GM21515 (cell line): ENCODE data around the gene MPHOSPH10.
"Not testable (repeated sequence)": the region's sequence is repeated elsewhere in the genome, so short reads cannot be mapped to it uniquely, and the experiment has no call there.

ENCODE experiments used
- ATAC-seq: cut with Tn5 transposase; IDR thresholded peaks from one replicate; pipeline ENCODE4 v1.9.1; 2021; ENCODE audit not compliant: unreplicated experiment

MPHOSPH10 gene

GRCh38 chr2:71122387-71123298 lies 7.8 kb upstream of the MPHOSPH10 start:
- no peak for ATAC-seq

GRCh38 chr2:71125506-71126294 lies 4.7 kb upstream of the MPHOSPH10 start:
- ATAC-seq = no peak

GRCh38 chr2:71126957-71127356 lies 3.5 kb upstream of the MPHOSPH10 start:
- no peak for ATAC-seq

GRCh38 chr2:71129114-71129901 lies 1.1 kb upstream of the MPHOSPH10 start:
- no peak for ATAC-seq

- ATAC-seq = peak; percentile 40
Observed at GRCh38 chr2:71129902-71130151, 607 bp upstream of the MPHOSPH10 start.

- peak; percentile 27 for ATAC-seq
Observed at GRCh38 chr2:71130905-71131244, 441 bp downstream of the MPHOSPH10 start.

- not testable (repeated sequence) for ATAC-seq
Observed at GRCh38 chr2:71131387-71132166, 1.1 kb downstream of the MPHOSPH10 start.

GRCh38 chr2:71133603-71134002 lies 3.2 kb downstream of the MPHOSPH10 start:
- ATAC-seq = no peak

GRCh38 chr2:71136174-71136573 lies 5.7 kb downstream of the MPHOSPH10 start:
- ATAC-seq = no peak

GRCh38 chr2:71143782-71144181 lies 13.3 kb downstream of the MPHOSPH10 start:
- ATAC-seq = no peak

GRCh38 chr2:71148506-71149063 lies 18.2 kb downstream of the MPHOSPH10 start:
- no peak for ATAC-seq

- no peak for ATAC-seq
Observed at GRCh38 chr2:71150082-71150816, 19.8 kb downstream of the MPHOSPH10 start.

- no peak for ATAC-seq
Observed at GRCh38 chr2:71151620-71152019, 21.2 kb downstream of the MPHOSPH10 start.

GRCh38 chr2:71153585-71154224 lies 23.3 kb downstream of the MPHOSPH10 start:
- ATAC-seq = no peak

GRCh38 chr2:71154279-71154678 lies 23.8 kb downstream of the MPHOSPH10 start:
- no peak for ATAC-seq

GRCh38 chr2:71154798-71155197 lies 24.4 kb downstream of the MPHOSPH10 start:
- peak; percentile 74 for ATAC-seq

- no peak for ATAC-seq
Observed at GRCh38 chr2:71155846-71156245, 25.4 kb downstream of the MPHOSPH10 start.

GRCh38 chr2:71156573-71156972 lies 26.1 kb downstream of the MPHOSPH10 start:
- no peak for ATAC-seq

- ATAC-seq = no peak
Observed at GRCh38 chr2:71157124-71157793, 26.8 kb downstream of the MPHOSPH10 start.
